PC-3 (cell line): ENCODE data around the gene MOB4. TPM values are rescaled to one million over a fixed set of nuclear protein-coding genes. Genes with fewer than 3 reads are reported as not detected.
"Not testable (repeated sequence)": the region's sequence is repeated elsewhere in the genome, so short reads cannot be mapped to it uniquely, and the experiment has no call there.

Experiments
- ATAC-seq: fragments of 200-7000 bp; cut with Tn5 transposase; 2 replicates; pipeline ENCODE4 v1.9.1; 2020; ENCODE audit warnings: mild to moderate bottlenecking, moderate library complexity
- BruUV-seq: library from RNA; stranded (reverse); fragments of 400-500 nt; replicated peaks from 2 replicates; lab custom pipeline; 2021; lab: Mats Ljungman, UMichigan
- CTCF ChIA-PET: fragments of 300-600 bp; sonication (Branson Sonifier 250); formaldehyde crosslinking; loops from one replicate; lab custom pipeline; 2022; ENCODE audit warnings: antibody characterized with exemption; lab: Charles Lee
- POLR2A ChIA-PET: fragments of 300-600 bp; sonication (Branson Sonifier 250); formaldehyde crosslinking; loops from one replicate; lab custom pipeline; 2022; ENCODE audit warnings: antibody characterized with exemption; ENCODE audit not compliant: unreplicated experiment; lab: Charles Lee
- DNase-seq: peaks from one replicate; pipeline ENCODE4 v3.0.0-alpha.2; 2015
- H2AFZ ChIP-seq: fragments of 300-600 bp; sonication (generic); 2 replicates; pipeline ENCODE4 v1.6.0; 2016; ENCODE audit warnings: antibody characterized with exemption, low read length
- H3F3A ChIP-seq: fragments of 300-600 bp; sonication (generic); one replicate; pipeline ENCODE4 v1.6.0; 2017; ENCODE audit warnings: antibody characterized with exemption, low read length, control low read depth, mild to moderate bottlenecking; ENCODE audit not compliant: unreplicated experiment
- H3K27ac ChIP-seq: fragments of 300-600 bp; sonication (generic); 2 replicates; pipeline ENCODE4 v1.5.1; 2016; ENCODE audit warnings: mild to moderate bottlenecking, low read length
- H3K27me3 ChIP-seq: fragments of 300-600 bp; sonication (generic); 2 replicates; pipeline ENCODE4 v1.6.1; 2016; ENCODE audit warnings: low read length, mixed read lengths
- H3K36me3 ChIP-seq: fragments of 300-600 bp; sonication (generic); 2 replicates; pipeline ENCODE4 v1.6.1; 2016; ENCODE audit warnings: low read depth, mixed run types, low read length, mixed read lengths
- H3K4me1 ChIP-seq: fragments of 300-600 bp; sonication (generic); 2 replicates; pipeline ENCODE4 v1.5.1; 2016; ENCODE audit warnings: low read length; ENCODE audit not compliant: insufficient read depth
- H3K4me2 ChIP-seq: fragments of 300-600 bp; sonication (generic); 2 replicates; pipeline ENCODE4 v1.6.0; 2016; ENCODE audit warnings: low read length
- H3K4me3 ChIP-seq: fragments of 300-600 bp; sonication (generic); 2 replicates; pipeline ENCODE4 v1.5.1; 2016; ENCODE audit warnings: mild to moderate bottlenecking, low read length, mixed read lengths
- H3K79me2 ChIP-seq: fragments of 300-600 bp; sonication (generic); 2 replicates; pipeline ENCODE4 v1.6.1; 2017; ENCODE audit warnings: low read length, mixed read lengths
- H3K9ac ChIP-seq: fragments of 300-600 bp; sonication (generic); 2 replicates; pipeline ENCODE4 v1.6.0; 2016; ENCODE audit warnings: mild to moderate bottlenecking, low read length
- H3K9me2 ChIP-seq: fragments of 300-600 bp; sonication (generic); replicated peaks from 2 replicates; pipeline ENCODE4 v1.6.1; 2016; ENCODE audit warnings: mixed run types, low read length, mixed read lengths
- H3K9me3 ChIP-seq: fragments of 300-600 bp; sonication (generic); 2 replicates; pipeline ENCODE4 v1.6.1; 2016; ENCODE audit warnings: low read length, mixed read lengths
- H4K20me1 ChIP-seq: fragments of 300-600 bp; sonication (generic); 2 replicates; pipeline ENCODE4 v1.6.1; 2016; ENCODE audit warnings: low read length, mixed read lengths
- EZH2phosphoT487 ChIP-seq: fragments of 300-600 bp; sonication (generic); IDR thresholded peaks from 2 replicates; pipeline ENCODE4 v1.6.1; 2018; ENCODE audit warnings: mild to moderate bottlenecking, antibody characterized with exemption, low read length, borderline replicate concordance
- intact Hi-C: fragments of 100-400 bp; cut with micrococcal nuclease; formaldehyde crosslinking; loops from 2 replicates; pipeline ENCODE4 v1.9.0; 2023
- total RNA-seq: library from RNA; depleted of rRNA; stranded (reverse); fragments of >200 nt; gene quantifications from 2 replicates; pipeline ENCODE4 v1.2.3, GENCODE V29; 2014

MOB4 gene
- total RNA-seq, 1 experiment from 2014 or later = 24.9 TPM

- CTCF ChIA-PET = no interaction called here
- intact Hi-C loops = loop anchor here (5.0 kb wide), 1 partner anchor 60 kb away; the partner anchor contains the start of gene MOB4
- no peak for TF ChIP-seq EZH2phosphoT487
Observed at GRCh38 chr2:197577446-197577845, 61.6 kb downstream of the MOB4 start.

GRCh38 chr2:197578294-197578693, 62.4 kb downstream of the MOB4 start:
- H3F3A ChIP-seq, H3K27ac ChIP-seq, H3K27me3 ChIP-seq, POLR2A ChIA-PET, H4K20me1 ChIP-seq, H3K9me3 ChIP-seq, H3K4me2 ChIP-seq, DNase-seq, BruUV-seq, CTCF ChIA-PET, H3K36me3 ChIP-seq, H3K9me2 ChIP-seq, H2AFZ ChIP-seq, H3K4me3 ChIP-seq, H3K9ac ChIP-seq, ATAC-seq, H3K79me2 ChIP-seq: not testable (repeated sequence)
- intact Hi-C loops = loop anchor here (5.0 kb wide), 1 partner anchor 61 kb away; the partner anchor contains the start of gene MOB4
- peaks cover 15% of the 10 kb centered on the region for H3K4me1 ChIP-seq

More at GRCh38 chr2:197577446-197577845, 61.6 kb downstream of the MOB4 start:
- no peaks in the 10 kb centered on the region; the same call in 1 of the 2 replicates for H3K36me3 ChIP-seq
- H3K4me3 ChIP-seq = no peak overlapping the region
- no peak for DNase-seq
- no peak overlapping the region for H3K4me2 ChIP-seq
- peaks cover 15% of the 10 kb centered on the region for H3K4me1 ChIP-seq
- no peaks in the 10 kb centered on the region for H3K9me2 ChIP-seq
- no peaks in the 10 kb centered on the region for H3K27me3 ChIP-seq
- H2AFZ ChIP-seq = no peak overlapping the region
- 0 out of 2 replicates have a peak, but pooled peaks cover 7% of the 10 kb centered on the region for H3K9me3 ChIP-seq
- no peaks in the 10 kb centered on the region for H3K79me2 ChIP-seq
- no peak overlapping the region for H3K27ac ChIP-seq
- H3K9ac ChIP-seq = no peak overlapping the region
- POLR2A ChIA-PET = interaction anchor here (0.6 to 1.7 kb wide), 2 partner anchors 78 to 124 kb away, joined by 3 to 7 read pairs; partner anchors contain the start of genes COQ10B, HSPD1 and HSPE1
- ATAC-seq = no peak
- no peaks in the 10 kb centered on the region for H4K20me1 ChIP-seq
- H3F3A ChIP-seq = peaks cover 6% of the 10 kb centered on the region
- BruUV-seq = no TSS peak

GRCh38 chr2:197580166-197580565, 64.3 kb downstream of the MOB4 start:
- not testable (repeated sequence) for H3K9me3 ChIP-seq, H3K79me2 ChIP-seq, BruUV-seq

GRCh38 chr2:197587255-197587654, 71.4 kb downstream of the MOB4 start:
- H3K4me3 ChIP-seq, DNase-seq, CTCF ChIA-PET, H3K27me3 ChIP-seq, H3K79me2 ChIP-seq, H3K4me2 ChIP-seq, H3K36me3 ChIP-seq, ATAC-seq, POLR2A ChIA-PET, H3K9ac ChIP-seq, H2AFZ ChIP-seq, H3K9me2 ChIP-seq, BruUV-seq, H3K27ac ChIP-seq, H4K20me1 ChIP-seq, H3K9me3 ChIP-seq, H3K4me1 ChIP-seq, H3F3A ChIP-seq, intact Hi-C loops: not testable (repeated sequence)

More at GRCh38 chr2:197580166-197580565, 64.3 kb downstream of the MOB4 start:
- H2AFZ ChIP-seq, H3K4me3 ChIP-seq, H3K4me2 ChIP-seq, CTCF ChIA-PET, H3K27ac ChIP-seq, H3K9me2 ChIP-seq, DNase-seq, H3K27me3 ChIP-seq, H3K36me3 ChIP-seq, H3K9ac ChIP-seq, POLR2A ChIA-PET, H3F3A ChIP-seq, ATAC-seq, H4K20me1 ChIP-seq, intact Hi-C loops: not testable (repeated sequence)
- H3K4me1 ChIP-seq = peaks cover 15% of the 10 kb centered on the region
